ENCODE measurements around the gene HOMER1. TPM values are rescaled to one million over a fixed set of nuclear protein-coding genes. Genes with fewer than 3 reads are reported as not detected.
A peak's percentile ranks its signal among the peaks of the same experiment; 100 is the strongest.

HOMER1 gene, protein sequence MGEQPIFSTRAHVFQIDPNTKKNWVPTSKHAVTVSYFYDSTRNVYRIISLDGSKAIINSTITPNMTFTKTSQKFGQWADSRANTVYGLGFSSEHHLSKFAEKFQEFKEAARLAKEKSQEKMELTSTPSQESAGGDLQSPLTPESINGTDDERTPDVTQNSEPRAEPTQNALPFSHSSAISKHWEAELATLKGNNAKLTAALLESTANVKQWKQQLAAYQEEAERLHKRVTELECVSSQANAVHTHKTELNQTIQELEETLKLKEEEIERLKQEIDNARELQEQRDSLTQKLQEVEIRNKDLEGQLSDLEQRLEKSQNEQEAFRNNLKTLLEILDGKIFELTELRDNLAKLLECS
- total RNA-seq (1 to 10 TPM; 3.4 to 5.4 TPM), polyA plus RNA-seq (1 to 10 TPM in 2 of 3 donors, under 1 TPM in 1; 0.70 to 3.3 (median 2.5) TPM), total RNA-seq (10.8 to 61.2 (median 26.6) reads per million in 6 experiments)

DNA sequence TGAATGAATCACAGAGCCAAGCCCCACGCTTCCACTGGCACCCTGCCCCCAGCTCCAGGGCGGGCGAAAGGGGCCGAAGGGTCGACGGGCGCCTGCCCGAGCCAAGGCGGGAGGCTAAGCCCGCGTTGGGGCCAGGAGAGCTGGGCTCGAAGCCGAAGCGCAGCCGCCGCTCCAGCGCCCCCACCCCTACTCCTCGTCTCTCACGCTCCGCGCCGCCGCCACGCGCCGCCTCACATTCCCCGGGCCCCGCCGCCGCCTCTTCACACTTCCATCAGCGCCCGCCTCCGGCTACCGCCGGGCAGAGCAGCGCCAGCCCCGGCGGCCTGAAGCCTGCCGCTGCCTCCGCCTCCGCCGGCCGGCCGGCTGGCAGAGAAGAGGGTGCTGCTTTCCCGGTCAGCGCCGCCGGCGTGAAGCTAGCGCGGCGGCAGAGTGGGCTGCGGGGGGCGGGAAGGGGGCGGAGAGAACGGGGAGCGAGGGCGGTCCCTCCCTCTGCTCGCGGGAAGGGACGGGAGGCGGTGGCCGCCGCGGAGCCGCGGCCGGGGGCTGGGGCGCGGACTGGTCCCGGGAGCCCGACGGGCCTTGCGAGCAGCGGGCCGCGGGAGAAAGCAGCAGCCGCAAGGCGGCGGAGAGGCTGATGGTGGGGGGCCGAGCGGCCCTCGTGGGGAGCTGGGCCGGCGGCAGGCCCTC lies at the start of gene HOMER1:
Gene HOMER1 (minus strand): TSS at position 431 of the 687 bp plus-strand sequence. CDS start 1,360 bp downstream, outside the sequence.
- H3K4me3 Mint-ChIP-seq = peak within 1 kb of the TSS; percentile 90 to 100 (median 98)
- peak within 1 kb of the TSS; percentile 93 to 100 (median 99) for H3K27ac Mint-ChIP-seq
- H3K27me3 Mint-ChIP-seq = peaks cover 0 to 29% (median 14%) of the 10 kb centered on the region in 5 donors
- H3K4me1 Mint-ChIP-seq = peaks cover 17 to 42% (median 37%) of the 10 kb centered on the region in 4 donors
- POLR2A ChIA-PET = interaction anchor here (0.6 to 1.5 kb wide), 8 partner anchors 13 to 638 kb away, joined by 3 to 9 read pairs (median 4); partner anchors contain the start of genes ARSB, JMY and TENT2
- ATAC-seq (peak; percentile 67 to 72), DNase-seq (peak; percentile 54 to 84 (median 70))
- no peaks in the 10 kb centered on the region for H3K9me3 Mint-ChIP-seq
- peaks cover 0 to 2% (median 0%) of the 10 kb centered on the region in 3 donors for H3K36me3 Mint-ChIP-seq

DNA sequence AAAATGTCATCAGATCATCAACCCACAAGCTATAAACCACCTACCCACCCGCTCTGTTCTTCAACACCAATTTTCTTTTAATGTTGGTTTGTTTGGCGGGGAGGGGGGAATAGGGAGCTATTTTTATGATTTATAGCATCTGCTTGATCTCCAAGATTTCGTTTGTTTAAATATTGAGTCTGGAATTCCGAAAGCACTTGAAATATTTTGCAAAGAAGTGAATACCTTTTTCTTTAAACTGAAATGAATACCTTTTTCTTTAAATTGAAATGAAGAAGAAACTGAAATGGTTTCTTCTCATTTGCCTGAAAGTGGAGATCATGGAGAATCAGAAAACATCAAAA lies 49.3 kb upstream of the HOMER1 start:
- POLR2A ChIA-PET = no interaction called here
- peaks cover 0 to 3% (median 0%) of the 10 kb centered on the region in 5 donors for H3K27me3 Mint-ChIP-seq
- ATAC-seq = no peak
- no peak overlapping the region for H3K4me3 Mint-ChIP-seq
- H3K36me3 Mint-ChIP-seq = no peaks in the 10 kb centered on the region
- no peaks in the 10 kb centered on the region for H3K9me3 Mint-ChIP-seq
- no peak overlapping the region for H3K27ac Mint-ChIP-seq
- no peak for DNase-seq
- H3K4me1 Mint-ChIP-seq = peaks cover 0 to 16% (median 5%) of the 10 kb centered on the region in 4 donors

DNA sequence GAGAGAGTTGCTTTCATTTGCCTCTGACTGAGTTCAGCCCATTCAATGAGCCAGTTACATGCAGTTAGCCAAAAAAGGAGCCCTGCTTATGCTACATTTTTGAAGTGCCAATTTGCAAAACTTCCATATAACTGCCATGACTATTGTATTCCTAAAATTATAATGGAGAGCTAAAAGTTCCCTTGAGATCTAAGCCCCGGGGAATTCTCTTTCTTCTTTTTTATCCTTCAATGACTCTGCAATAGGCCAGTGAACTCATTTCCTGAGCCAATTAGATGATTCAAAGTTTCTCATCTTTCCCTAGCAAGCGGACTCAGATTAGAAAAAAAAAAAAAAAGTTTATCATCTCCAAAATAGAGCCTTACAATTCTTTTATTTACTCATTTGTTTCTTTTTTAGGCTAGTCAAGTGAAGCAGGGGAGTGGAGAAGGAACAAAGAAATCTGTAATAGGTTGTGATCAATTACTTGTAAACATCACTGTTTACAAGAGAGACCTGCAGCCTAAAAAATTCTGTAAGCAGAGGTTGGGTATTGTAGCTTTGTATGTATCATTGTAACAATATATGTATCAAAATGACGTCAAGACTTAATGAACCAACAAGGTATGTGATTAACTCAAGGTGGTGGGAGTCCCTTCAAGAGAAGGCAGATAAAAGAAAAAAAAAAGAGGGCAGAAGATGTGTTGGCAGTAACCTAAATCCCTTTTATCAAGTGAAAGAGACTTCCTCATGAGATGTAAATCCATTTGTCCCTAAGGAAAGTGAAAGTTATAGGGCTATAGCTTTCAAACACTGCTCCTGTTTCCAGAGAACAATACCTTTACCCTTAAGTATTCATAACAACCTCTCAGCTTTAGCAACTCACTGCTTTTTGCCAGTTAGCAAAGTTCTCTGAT lies 48.7 kb upstream of the HOMER1 start:
- POLR2A ChIA-PET = no interaction called here
- no peaks in the 10 kb centered on the region for H3K36me3 Mint-ChIP-seq
- H3K27me3 Mint-ChIP-seq = peaks cover 0 to 1% (median 0%) of the 10 kb centered on the region in 5 donors
- H3K4me1 Mint-ChIP-seq = peaks cover 0 to 16% (median 5%) of the 10 kb centered on the region in 4 donors
- H3K27ac Mint-ChIP-seq = peak overlapping the region in 1 of 10 donors; percentile 6
- ATAC-seq (no peak), DNase-seq (no peak)
- no peaks in the 10 kb centered on the region for H3K9me3 Mint-ChIP-seq
- H3K4me3 Mint-ChIP-seq = no peak overlapping the region

DNA sequence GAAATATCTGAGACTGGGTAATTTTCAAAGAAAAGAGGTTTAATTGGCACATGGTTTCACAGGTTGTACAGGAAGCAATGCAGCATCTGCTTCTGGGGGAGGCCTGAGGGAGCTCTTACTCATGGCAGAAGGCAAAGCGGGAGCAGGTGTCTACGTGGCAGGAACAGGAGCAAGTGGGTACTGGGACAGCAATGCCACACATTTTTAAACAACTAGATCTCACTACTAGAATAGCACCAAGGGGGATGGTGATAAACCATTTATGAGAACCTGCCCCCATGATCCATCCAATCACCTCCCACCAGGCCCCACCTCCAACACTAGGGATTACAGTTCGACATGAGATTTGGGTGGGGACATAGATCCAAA lies 47.6 kb upstream of the HOMER1 start:
- ATAC-seq (no peak), DNase-seq (no peak)
- Mint-ChIP-seq H3K4me1 (peaks cover 0 to 16% (median 5%) of the 10 kb centered on the region in 4 donors), H3K27ac (peak overlapping the region in 3 of 10 donors; percentile 33 to 61 (median 44)), H3K4me3 (no peak overlapping the region), H3K36me3 (no peaks in the 10 kb centered on the region), H3K27me3 (peaks cover 0 to 9% (median 0%) of the 10 kb centered on the region in 5 donors), H3K9me3 (no peaks in the 10 kb centered on the region)
- POLR2A ChIA-PET = no interaction called here

DNA sequence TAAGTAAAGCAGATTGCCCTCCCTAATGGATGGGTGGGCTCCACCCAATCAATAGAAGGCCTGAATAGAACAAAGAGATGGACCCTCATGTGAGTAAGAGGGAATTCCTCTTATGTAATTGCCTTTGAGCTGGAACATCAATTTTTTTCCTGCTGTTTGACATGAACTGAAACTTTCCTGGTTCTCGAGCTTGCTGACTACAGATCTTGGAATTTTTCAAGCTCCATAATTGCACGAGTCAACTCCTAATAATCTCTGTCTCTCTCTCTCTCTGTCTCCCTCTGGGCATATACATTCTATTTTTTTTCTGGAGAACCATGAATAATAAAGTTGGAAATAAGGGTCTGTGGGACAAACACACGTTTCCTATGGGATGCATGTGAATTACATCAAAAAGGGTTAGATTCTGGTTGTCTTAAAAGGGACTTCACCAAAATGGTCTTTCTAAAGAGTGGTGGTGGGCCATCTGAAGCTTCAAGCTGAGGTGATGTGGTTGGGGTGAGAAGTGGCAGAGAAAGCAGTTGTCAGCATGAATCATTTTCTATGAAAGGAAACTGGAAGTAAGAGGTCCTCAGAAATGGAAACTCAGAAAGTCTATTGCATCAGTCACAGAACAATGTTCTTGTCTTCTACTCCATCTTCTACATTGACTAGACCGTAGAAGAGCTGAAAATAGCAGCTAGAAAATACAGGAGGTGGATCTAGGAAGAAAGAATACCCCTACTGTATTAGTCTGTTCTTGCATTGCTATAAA lies 47.0 kb upstream of the HOMER1 start:
- POLR2A ChIA-PET = no interaction called here
- no peaks in the 10 kb centered on the region for H3K36me3 Mint-ChIP-seq
- no peak for DNase-seq
- H3K4me3 Mint-ChIP-seq = no peak overlapping the region
- no peak for ATAC-seq
- peak overlapping the region in 2 of 10 donors; percentile 33 to 61 for H3K27ac Mint-ChIP-seq
- H3K27me3 Mint-ChIP-seq = peaks cover 0 to 9% (median 0%) of the 10 kb centered on the region in 5 donors
- H3K9me3 Mint-ChIP-seq = no peaks in the 10 kb centered on the region
- peaks cover 0 to 20% (median 6%) of the 10 kb centered on the region in 4 donors for H3K4me1 Mint-ChIP-seq

DNA sequence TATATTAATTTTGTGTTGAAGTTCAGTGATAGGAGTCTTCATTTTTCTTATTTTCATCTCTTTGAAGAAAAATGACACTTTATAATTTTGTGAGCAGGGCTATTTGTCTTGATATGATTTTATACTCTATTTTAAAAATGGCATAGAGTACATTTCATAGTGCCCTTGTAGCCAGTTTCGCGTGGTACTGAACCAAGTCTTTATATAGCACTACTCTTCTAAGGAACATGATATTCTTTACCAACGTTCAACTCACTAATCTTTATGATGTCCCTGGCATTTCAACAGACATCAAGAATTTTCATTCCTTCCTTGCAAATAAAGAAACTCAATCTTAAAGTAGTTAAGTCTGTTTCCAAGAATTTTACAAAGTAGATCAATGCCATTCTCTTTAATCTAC lies 41.5 kb upstream of the HOMER1 start:
- Mint-ChIP-seq H3K27ac (no peak overlapping the region), H3K27me3 (peaks cover 0 to 9% (median 0%) of the 10 kb centered on the region in 5 donors), H3K9me3 (peaks cover 0 to 4% (median 0%) of the 10 kb centered on the region in 9 donors), H3K4me1 (peaks cover 5 to 14% (median 12%) of the 10 kb centered on the region in 4 donors), H3K4me3 (no peak overlapping the region), H3K36me3 (peaks cover 0 to 6% (median 6%) of the 10 kb centered on the region in 3 donors)
- DNase-seq = no peak
- ATAC-seq = no peak
- POLR2A ChIA-PET = no interaction called here

DNA sequence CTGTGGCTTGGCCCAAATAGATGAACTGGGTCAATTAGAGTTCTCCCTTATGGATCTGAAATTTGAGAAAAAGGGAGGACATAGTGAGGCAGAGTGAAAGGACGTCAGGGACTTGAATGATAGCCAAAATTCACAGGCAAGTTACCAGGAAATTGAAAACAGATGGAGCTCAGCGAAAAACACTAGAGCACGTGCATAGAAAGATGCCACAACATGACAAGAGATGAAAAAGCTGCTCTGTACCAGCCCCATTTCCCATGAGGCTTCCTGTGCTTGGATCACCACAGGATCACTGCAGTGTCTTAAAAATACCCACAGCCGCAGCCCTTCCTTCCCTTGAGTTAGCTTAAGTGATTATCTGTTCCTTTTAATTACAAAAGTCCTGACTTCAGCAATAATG lies 39.0 kb upstream of the HOMER1 start:
- H3K9me3 Mint-ChIP-seq = peaks cover 0 to 4% (median 0%) of the 10 kb centered on the region in 9 donors
- H3K36me3 Mint-ChIP-seq = peaks cover 0 to 6% (median 6%) of the 10 kb centered on the region in 3 donors
- peaks cover 5 to 14% (median 12%) of the 10 kb centered on the region in 4 donors for H3K4me1 Mint-ChIP-seq
- peaks cover 0 to 9% (median 0%) of the 10 kb centered on the region in 5 donors for H3K27me3 Mint-ChIP-seq
- H3K27ac Mint-ChIP-seq = peak overlapping the region in 3 of 10 donors; percentile 5 to 82 (median 7)
- POLR2A ChIA-PET = interaction anchor here (0.6 kb wide), 1 partner anchor 22 kb away, joined by 3 read pairs; no protein-coding TSS in a partner anchor
- ATAC-seq (peak in 1 of 2 donors; percentile 83), DNase-seq (peak in 2 of 10 donors; percentile 35 to 38)
- no peak overlapping the region for H3K4me3 Mint-ChIP-seq

DNA sequence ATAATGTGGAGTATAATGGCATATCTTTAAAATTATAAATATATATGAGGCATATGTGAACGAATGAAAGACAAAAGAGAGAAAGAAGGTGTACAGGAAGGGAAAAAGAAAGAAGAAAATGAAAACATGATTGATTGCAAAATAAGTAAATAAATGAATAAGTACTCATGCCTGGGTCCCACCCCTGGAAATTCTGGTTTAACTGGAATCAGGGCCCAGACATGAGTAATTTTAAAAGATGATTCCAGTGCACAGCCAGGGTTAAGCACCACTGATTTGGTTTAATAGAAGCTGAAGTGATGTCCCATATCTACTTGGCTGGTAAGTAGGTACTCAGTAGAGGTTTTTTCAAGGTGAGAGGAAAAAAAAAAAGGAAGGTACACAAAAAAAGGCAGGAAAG lies 34.0 kb upstream of the HOMER1 start:
- POLR2A ChIA-PET = no interaction called here
- no peak overlapping the region for H3K27ac Mint-ChIP-seq

DNA sequence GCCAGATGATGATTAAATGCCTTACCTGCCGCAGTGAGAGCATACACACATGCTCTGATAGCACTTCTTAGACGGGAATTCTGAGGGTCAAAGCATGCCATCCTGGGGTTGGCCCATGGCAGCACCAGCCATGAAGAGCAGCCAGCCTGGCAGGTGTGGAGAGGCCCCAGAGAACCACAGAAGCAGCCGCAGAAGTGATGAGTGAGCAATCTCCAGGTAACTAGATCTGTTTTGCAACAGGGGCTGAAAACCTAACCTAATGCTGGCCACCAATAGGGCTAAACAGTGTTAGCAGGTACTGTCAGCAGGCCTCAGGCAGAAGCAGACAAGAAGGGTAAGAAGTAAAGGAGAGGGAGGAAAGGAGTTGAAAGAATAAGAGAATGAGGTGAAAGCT lies 33.5 kb upstream of the HOMER1 start:
- Mint-ChIP-seq H3K9me3 (peaks cover 0 to 4% (median 0%) of the 10 kb centered on the region in 9 donors), H3K36me3 (peaks cover 0 to 6% (median 6%) of the 10 kb centered on the region in 3 donors), H3K27me3 (no peaks in the 10 kb centered on the region), H3K27ac (peak overlapping the region in 1 of 10 donors; percentile 36), H3K4me3 (no peak overlapping the region), H3K4me1 (no peaks in the 10 kb centered on the region)
- ATAC-seq = no peak
- no peak for DNase-seq
- POLR2A ChIA-PET = no interaction called here

More for the DNA sequence above, 34.0 kb upstream of the HOMER1 start:
- peaks cover 2 to 5% (median 3%) of the 10 kb centered on the region in 4 donors for H3K4me1 Mint-ChIP-seq
- H3K36me3 Mint-ChIP-seq = peaks cover 0 to 6% (median 6%) of the 10 kb centered on the region in 3 donors
- ATAC-seq (no peak), DNase-seq (no peak)
- peaks cover 0 to 4% (median 0%) of the 10 kb centered on the region in 9 donors for H3K9me3 Mint-ChIP-seq
- H3K27me3 Mint-ChIP-seq = no peaks in the 10 kb centered on the region
- H3K4me3 Mint-ChIP-seq = no peak overlapping the region

DNA sequence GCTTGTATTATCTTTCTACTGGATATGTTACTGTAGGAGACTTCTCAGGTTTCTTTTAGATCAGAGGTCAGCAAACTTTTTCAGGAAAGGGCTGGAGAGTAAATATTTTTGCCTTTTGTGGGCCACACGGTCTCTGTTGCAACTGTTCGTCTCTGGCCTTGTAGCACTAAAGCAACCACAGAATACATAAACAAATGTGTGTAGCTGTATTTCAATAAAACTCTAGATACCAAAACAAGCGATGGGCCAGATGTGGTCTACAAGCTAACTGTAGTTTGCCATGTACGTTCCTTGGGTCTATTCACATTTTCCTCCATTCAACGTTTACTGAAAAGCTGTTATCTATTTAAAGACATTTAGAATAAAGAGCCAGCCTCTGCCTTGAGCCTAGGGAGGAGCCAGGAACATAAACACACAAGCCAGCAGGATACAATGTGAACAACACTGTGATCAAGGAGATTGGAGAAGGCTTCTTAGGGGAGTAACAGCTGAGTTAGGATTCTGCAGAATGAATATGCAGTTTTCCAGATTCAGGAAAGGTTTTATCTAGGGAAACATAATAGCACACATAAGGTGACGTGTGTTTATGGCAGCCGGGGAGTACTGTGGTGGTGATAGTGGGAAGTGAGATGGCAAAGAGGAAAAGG lies 33.0 kb upstream of the HOMER1 start:
- no peak overlapping the region for H3K4me3 Mint-ChIP-seq
- no peak for DNase-seq
- peaks cover 0 to 5% (median 5%) of the 10 kb centered on the region in 3 donors for H3K36me3 Mint-ChIP-seq
- ATAC-seq = no peak
- peaks cover 0 to 2% (median 0%) of the 10 kb centered on the region in 9 donors for H3K9me3 Mint-ChIP-seq
- no peaks in the 10 kb centered on the region for H3K4me1 Mint-ChIP-seq
- POLR2A ChIA-PET = no interaction called here
- H3K27me3 Mint-ChIP-seq = no peaks in the 10 kb centered on the region
- H3K27ac Mint-ChIP-seq = no peak overlapping the region

DNA sequence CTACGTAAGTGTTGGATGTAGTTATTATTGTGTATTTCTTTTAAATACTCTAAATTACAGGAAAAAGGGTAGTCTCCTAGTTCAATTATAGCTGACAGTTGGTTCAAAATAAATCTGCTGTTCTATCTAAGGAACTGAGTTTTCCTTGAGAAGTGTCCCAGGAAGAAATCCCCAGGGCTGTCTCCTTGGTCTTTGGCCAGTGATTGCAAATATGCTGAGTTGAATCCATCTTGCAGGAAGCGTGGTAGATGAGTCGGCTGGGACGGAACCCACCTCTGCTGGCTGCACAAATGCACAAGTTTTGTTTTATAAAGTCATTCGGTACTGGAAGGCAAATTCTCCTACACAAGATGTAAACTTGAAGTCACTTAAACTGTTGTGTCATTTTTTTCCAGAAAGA lies 30.2 kb upstream of the HOMER1 start:
- POLR2A ChIA-PET = no interaction called here
- no peaks in the 10 kb centered on the region for H3K27me3 Mint-ChIP-seq
- ATAC-seq (no peak), DNase-seq (no peak)
- H3K27ac Mint-ChIP-seq = no peak overlapping the region
- H3K4me3 Mint-ChIP-seq = no peak overlapping the region
- H3K36me3 Mint-ChIP-seq = no peaks in the 10 kb centered on the region
- H3K4me1 Mint-ChIP-seq = no peaks in the 10 kb centered on the region
- H3K9me3 Mint-ChIP-seq = no peaks in the 10 kb centered on the region
